KMS-11 (cell line): ENCODE results near the gene PAM16.

Experiments used
- H2AFZ ChIP-seq: fragments of 200-600 bp; sonication (generic); 2 replicates; pipeline ENCODE4 v1.6.1; 2016; ENCODE audit warnings: antibody characterized with exemption, mixed run types, low read depth
- H3K27ac ChIP-seq: fragments of 200-600 bp; sonication (generic); 2 replicates; pipeline ENCODE4 v1.6.1; 2016; ENCODE audit warnings: mild to moderate bottlenecking, mixed run types
- H3K27me3 ChIP-seq: fragments of 200-600 bp; sonication (generic); 2 replicates; pipeline ENCODE4 v1.6.1; 2017; ENCODE audit warnings: mild to moderate bottlenecking, low read depth, mixed run types, moderate library complexity; ENCODE audit not compliant: insufficient read depth
- H3K36me3 ChIP-seq: fragments of 200-600 bp; sonication (generic); 2 replicates; pipeline ENCODE4 v1.6.1; 2017; ENCODE audit warnings: mild to moderate bottlenecking, mixed run types; ENCODE audit not compliant: insufficient read depth
- H3K4me1 ChIP-seq: fragments of 200-600 bp; sonication (generic); 2 replicates; pipeline ENCODE4 v1.6.1; 2016; ENCODE audit warnings: mild to moderate bottlenecking, low read depth, mixed run types; ENCODE audit not compliant: poor library complexity, severe bottlenecking
- H3K4me2 ChIP-seq: fragments of 200-600 bp; sonication (generic); 2 replicates; pipeline ENCODE4 v1.7.0; 2016; ENCODE audit warnings: mild to moderate bottlenecking, mixed run types
- H3K4me3 ChIP-seq: fragments of 200-600 bp; sonication (generic); IDR thresholded peaks from 2 replicates; pipeline ENCODE4 v1.6.1; 2017; ENCODE audit warnings: low read depth, low read length, mixed read lengths; ENCODE audit not compliant: insufficient read depth
- H3K79me2 ChIP-seq: fragments of 200-600 bp; sonication (generic); 2 replicates; pipeline ENCODE4 v1.6.1; 2016; ENCODE audit warnings: low read depth, mixed run types; ENCODE audit not compliant: insufficient read depth
- H3K9ac ChIP-seq: fragments of 200-600 bp; sonication (generic); 2 replicates; pipeline ENCODE4 v1.6.1; 2016; ENCODE audit warnings: mild to moderate bottlenecking, mixed run types
- H4K20me1 ChIP-seq: fragments of 200-600 bp; sonication (generic); 2 replicates; pipeline ENCODE4 v1.6.1; 2016; ENCODE audit warnings: mild to moderate bottlenecking, mixed run types; ENCODE audit not compliant: insufficient read depth
- TF ChIP-seq, protein P1 (sequence below): fragments of 200-600 bp; sonication (generic); conservative IDR thresholded peaks from 2 replicates; pipeline ENCODE4 v1.6.1; 2017; ENCODE audit warnings: low read depth, mild to moderate bottlenecking, antibody characterized with exemption, low read length, moderate library complexity, mixed read lengths

The PAM16 gene

DNA sequence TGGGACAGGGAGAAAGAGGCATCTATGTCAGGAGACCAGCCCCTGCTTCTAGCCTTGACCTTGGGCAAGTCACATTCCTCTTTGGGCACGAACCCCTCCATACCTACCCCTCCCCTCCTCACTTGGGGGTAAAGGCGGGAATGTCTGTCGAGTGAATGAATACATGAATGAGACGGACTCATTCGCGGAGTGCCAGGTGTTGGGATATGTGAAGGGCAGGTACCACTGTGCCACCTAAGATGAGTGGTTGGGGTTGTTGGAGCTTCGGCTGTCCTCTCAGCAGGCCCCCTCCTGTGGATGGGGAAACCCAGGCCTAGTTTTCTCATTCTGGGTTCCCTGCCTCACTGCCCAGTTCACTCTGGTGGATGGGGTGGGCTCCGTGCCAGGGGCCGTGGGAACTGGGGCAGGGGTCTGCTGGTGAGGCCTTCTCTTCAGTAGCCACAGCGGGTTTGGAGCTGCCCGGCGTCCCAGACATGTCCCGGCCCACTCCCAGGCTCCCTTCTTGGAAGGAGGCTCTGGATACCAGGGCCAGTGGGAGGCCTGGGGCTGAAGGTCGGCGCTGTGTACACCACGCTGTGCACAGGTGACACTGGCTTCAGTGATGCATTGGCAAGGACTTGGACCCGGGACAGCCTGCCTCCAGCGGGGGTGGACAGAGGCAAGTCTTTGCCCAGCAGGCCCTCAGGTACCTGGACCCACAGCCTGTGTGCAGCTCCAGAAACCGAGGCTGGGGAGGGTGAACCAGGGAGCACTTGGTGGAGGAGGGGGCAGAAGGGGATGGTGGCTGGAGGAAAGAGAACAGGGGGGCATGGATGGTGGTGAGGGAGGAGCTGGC, 29.6 kb downstream of the PAM16 start:
- Histone ChIP-seq H3K4me3 (no peak overlapping the region), H2AFZ (no peak overlapping the region), H4K20me1 (no peaks in the 10 kb centered on the region; the same call in 1 of the 2 replicates), H3K36me3 (no peaks in the 10 kb centered on the region), H3K4me2 (no peak overlapping the region), H3K27me3 (no peaks in the 10 kb centered on the region), H3K4me1 (peaks cover 53% of the 10 kb centered on the region), H3K9ac (no peak overlapping the region), H3K27ac (no peak overlapping the region), H3K79me2 (peaks cover 51% of the 10 kb centered on the region)
- TF ChIP-seq, protein P1, sequence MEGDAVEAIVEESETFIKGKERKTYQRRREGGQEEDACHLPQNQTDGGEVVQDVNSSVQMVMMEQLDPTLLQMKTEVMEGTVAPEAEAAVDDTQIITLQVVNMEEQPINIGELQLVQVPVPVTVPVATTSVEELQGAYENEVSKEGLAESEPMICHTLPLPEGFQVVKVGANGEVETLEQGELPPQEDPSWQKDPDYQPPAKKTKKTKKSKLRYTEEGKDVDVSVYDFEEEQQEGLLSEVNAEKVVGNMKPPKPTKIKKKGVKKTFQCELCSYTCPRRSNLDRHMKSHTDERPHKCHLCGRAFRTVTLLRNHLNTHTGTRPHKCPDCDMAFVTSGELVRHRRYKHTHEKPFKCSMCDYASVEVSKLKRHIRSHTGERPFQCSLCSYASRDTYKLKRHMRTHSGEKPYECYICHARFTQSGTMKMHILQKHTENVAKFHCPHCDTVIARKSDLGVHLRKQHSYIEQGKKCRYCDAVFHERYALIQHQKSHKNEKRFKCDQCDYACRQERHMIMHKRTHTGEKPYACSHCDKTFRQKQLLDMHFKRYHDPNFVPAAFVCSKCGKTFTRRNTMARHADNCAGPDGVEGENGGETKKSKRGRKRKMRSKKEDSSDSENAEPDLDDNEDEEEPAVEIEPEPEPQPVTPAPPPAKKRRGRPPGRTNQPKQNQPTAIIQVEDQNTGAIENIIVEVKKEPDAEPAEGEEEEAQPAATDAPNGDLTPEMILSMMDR: no peak

DNA sequence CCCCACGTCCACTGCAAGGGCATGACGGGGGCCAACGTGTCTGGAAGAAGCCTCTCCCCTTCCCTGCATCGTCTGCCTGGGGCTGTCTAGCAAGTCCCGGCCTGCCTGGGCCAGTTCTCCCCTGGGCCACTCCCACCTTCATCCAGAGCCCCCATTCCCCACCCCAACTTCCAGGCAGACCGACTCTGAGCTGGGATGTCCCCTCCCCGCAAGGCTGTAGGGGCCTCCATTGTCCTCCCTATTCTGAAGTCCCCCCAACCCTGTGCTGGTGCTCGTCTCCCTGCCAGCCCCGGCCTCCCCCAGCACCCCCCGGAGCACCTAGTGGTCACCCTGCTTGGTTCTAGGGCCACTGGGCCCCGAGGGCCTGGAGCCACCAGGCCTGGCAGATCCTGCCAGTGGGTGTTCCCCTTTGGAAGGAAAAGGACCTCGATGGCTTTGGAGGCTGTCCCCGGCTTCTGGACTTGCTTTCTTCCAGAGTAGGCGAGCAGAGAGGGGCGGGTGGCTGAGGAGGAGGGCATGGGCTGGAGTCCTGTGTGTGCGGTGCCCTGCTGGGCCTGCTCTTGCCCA, 30.5 kb downstream of the PAM16 start:
- Histone ChIP-seq H3K9ac (no peak overlapping the region), H3K27me3 (no peaks in the 10 kb centered on the region), H4K20me1 (no peaks in the 10 kb centered on the region; the same call in 1 of the 2 replicates), H3K27ac (no peak overlapping the region), H3K36me3 (no peaks in the 10 kb centered on the region), H3K79me2 (peaks cover 51% of the 10 kb centered on the region), H3K4me2 (no peak overlapping the region), H2AFZ (no peak overlapping the region), H3K4me3 (no peak overlapping the region), H3K4me1 (peaks cover 46% of the 10 kb centered on the region)
- TF ChIP-seq, protein P1: no peak

DNA sequence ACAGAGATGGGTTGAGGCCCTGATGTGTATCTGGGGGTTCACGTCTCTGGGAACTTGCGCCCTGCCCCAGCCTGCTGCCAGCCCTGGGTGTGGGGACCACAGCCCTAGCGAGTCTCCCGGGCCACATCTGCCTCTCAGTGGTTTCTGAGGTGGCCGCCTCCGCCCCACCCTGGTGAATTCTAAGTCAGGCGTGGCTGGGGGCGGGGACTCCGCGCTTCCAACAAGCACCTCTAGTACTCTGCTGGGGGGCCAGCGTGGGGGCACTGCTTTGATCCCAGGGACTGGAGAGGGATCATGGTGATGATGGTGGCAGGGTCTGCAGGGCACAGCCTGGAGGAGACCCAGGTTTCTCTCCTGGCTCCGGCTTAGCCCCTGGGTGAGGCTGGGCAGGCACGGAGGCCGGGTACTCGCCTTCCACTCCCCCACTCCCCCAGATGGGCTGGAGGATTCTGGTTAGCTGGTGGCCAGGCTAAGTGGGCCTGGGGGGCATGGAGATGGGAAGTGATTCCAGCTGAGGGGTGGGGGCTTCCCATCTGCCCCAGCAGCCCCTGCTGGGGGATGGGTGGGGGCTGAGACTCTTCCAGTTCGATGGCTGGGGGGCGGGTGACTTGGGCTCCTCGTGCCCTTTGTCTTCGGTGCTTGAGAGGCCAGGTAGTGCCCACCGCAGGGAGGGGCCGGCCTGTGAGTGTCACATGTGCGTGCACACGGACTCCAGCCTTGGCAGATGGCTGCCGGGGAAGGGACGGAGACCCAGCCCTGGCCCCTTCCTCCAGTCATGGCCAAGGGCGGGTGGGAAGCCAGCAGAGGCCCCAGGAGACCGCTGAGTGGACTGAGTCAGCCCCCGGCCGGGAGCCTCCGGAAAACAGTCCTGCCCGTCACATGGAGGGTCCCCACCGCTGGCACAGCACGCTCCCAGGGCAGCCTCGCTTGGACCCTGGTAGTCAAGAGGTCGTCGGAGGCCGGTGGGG, 31.4 kb downstream of the PAM16 start:
- Histone ChIP-seq H3K4me3 (no peak overlapping the region), H3K36me3 (no peaks in the 10 kb centered on the region), H3K27ac (no peak overlapping the region), H4K20me1 (no peaks in the 10 kb centered on the region; the same call in 1 of the 2 replicates), H3K27me3 (no peaks in the 10 kb centered on the region), H3K79me2 (peaks cover 51% of the 10 kb centered on the region), H3K4me1 (peaks cover 42% of the 10 kb centered on the region), H3K9ac (no peak overlapping the region; the same call in 1 of the 2 replicates), H2AFZ (no peak overlapping the region), H3K4me2 (peak overlapping the region; percentile 96)
- TF ChIP-seq, protein P1: no peak

DNA sequence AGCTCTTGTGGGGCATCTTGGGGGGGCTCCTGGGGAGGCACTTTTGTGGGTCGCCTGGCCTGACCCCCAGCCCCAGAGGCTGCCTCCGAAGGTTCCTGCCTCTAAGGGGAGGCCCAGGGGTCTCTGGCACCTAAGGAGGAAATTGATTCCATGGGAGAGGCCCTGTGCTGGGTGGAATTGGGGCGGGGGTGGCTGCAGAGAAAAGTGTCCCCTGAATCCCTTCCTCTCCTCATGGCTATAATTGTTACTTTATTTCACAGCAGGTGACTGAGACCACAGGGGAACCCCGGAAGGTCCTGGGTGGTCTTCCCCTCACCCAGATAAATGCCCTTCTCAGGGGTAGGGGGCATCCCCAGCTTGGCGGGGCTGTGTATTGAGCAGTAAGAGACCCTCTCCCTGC, 32.2 kb downstream of the PAM16 start:
- no peak overlapping the region for H3K9ac ChIP-seq
- TF ChIP-seq, protein P1: no peak
- H3K27ac ChIP-seq: no peak overlapping the region
- no peak overlapping the region for H3K4me3 ChIP-seq
- H3K27me3 ChIP-seq: no peaks in the 10 kb centered on the region
- peaks cover 51% of the 10 kb centered on the region for H3K79me2 ChIP-seq
- no peaks in the 10 kb centered on the region; the same call in 1 of the 2 replicates for H4K20me1 ChIP-seq
- H3K36me3 ChIP-seq: no peaks in the 10 kb centered on the region
- no peak overlapping the region for H2AFZ ChIP-seq
- peaks cover 47% of the 10 kb centered on the region for H3K4me1 ChIP-seq
- H3K4me2 ChIP-seq: peak overlapping the region; percentile 96
